IMR-90 (cell line): Measurements from ENCODE around the gene PUM2. TPM values are rescaled to one million over a fixed set of nuclear protein-coding genes. Genes with fewer than 3 reads are reported as not detected.

Source experiments
- ATAC-seq: fragments of 200-7000 bp; cut with Tn5 transposase; 2 replicates; pipeline ENCODE4 v1.9.1; 2020; ENCODE audit warnings: low read depth, mild to moderate bottlenecking, moderate library complexity
- BruUV-seq: library from RNA; stranded (reverse); fragments of 400-500 nt; replicated peaks from 2 replicates; lab custom pipeline; 2021; lab: Mats Ljungman, UMichigan
- CTCF ChIA-PET: fragments of 300-600 bp; formaldehyde crosslinking; extraction: SDS; loops from one replicate; lab custom pipeline; 2021; ENCODE audit warnings: antibody characterized with exemption; lab: Yijun Ruan, JAX
- POLR2A ChIA-PET: fragments of 300-600 bp; sonication (Branson Sonifier 250); formaldehyde crosslinking; loops from one replicate; lab custom pipeline; 2022; ENCODE audit warnings: antibody characterized with exemption; ENCODE audit not compliant: unreplicated experiment; lab: Charles Lee
- DNase-seq: peaks from one replicate; pipeline ENCODE4 v3.0.0; 2013
- H2AFZ ChIP-seq: replicated peaks from 2 replicates; pipeline ENCODE3; 2013; ENCODE audit warnings: low read length, mild to moderate bottlenecking; ENCODE audit not compliant: poor library complexity
- H2AK5ac ChIP-seq: 2 replicates; pipeline ENCODE4 v1.6.1; 2013; ENCODE audit warnings: low read depth, low read length, inconsistent platforms
- H2AK9ac ChIP-seq: replicated peaks from 2 replicates; pipeline ENCODE3; 2013; ENCODE audit warnings: mild to moderate bottlenecking, low read depth, low read length, moderate library complexity; ENCODE audit not compliant: poor library complexity
- H2BK120ac ChIP-seq: 2 replicates; pipeline ENCODE4 v1.6.1; 2013; ENCODE audit warnings: low read depth, low read length, inconsistent platforms
- H2BK15ac ChIP-seq: 3 replicates; pipeline ENCODE4 v1.6.1; 2013; ENCODE audit warnings: low read depth, low read length, inconsistent platforms
- H2BK20ac ChIP-seq: 2 replicates; pipeline ENCODE4 v1.6.1; 2013; ENCODE audit warnings: low read depth, mild to moderate bottlenecking, inconsistent platforms, low read length, moderate library complexity
- H2BK5ac ChIP-seq: 2 replicates; pipeline ENCODE4 v1.6.1; 2013; ENCODE audit warnings: mild to moderate bottlenecking, low read depth, low read length, inconsistent platforms; ENCODE audit not compliant: poor library complexity, severe bottlenecking
- H3K14ac ChIP-seq: replicated peaks from 2 replicates; pipeline ENCODE4 v1.6.1; 2013; ENCODE audit warnings: low read depth, low read length, inconsistent platforms
- H3K18ac ChIP-seq: 2 replicates; pipeline ENCODE4 v1.6.1; 2013; ENCODE audit warnings: low read depth, low read length, control low read depth
- H3K23ac ChIP-seq: 2 replicates; pipeline ENCODE4 v1.6.1; 2013; ENCODE audit warnings: low read depth, low read length, inconsistent platforms
- H3K27ac ChIP-seq: 2 replicates; pipeline ENCODE4 v1.5.1; 2013; ENCODE audit warnings: mild to moderate bottlenecking, control low read depth, low read length; ENCODE audit not compliant: insufficient read depth
- H3K27me3 ChIP-seq: 2 replicates; pipeline ENCODE4 v1.6.1; 2013; ENCODE audit warnings: low read length; ENCODE audit not compliant: control insufficient read depth, insufficient read depth
- H3K36me3 ChIP-seq: 2 replicates; pipeline ENCODE4 v1.6.1; 2013; ENCODE audit warnings: low read length, mixed read lengths; ENCODE audit not compliant: control insufficient read depth, insufficient read depth
- H3K4ac ChIP-seq: 2 replicates; pipeline ENCODE4 v1.6.1; 2013; ENCODE audit warnings: low read depth, low read length, inconsistent platforms
- H3K4me1 ChIP-seq: 2 replicates; pipeline ENCODE4 v1.6.1; 2013; ENCODE audit warnings: low read length, mixed read lengths; ENCODE audit not compliant: control insufficient read depth, insufficient read depth
- H3K4me2 ChIP-seq: 2 replicates; pipeline ENCODE4 v1.6.1; 2013; ENCODE audit warnings: low read depth, mild to moderate bottlenecking, control low read depth, low read length, moderate library complexity
- H3K4me3 ChIP-seq: 2 replicates; pipeline ENCODE4 v1.5.1; 2013; ENCODE audit warnings: low read depth, mild to moderate bottlenecking, control low read depth, low read length, moderate library complexity; ENCODE audit not compliant: insufficient read depth
- H3K56ac ChIP-seq: 2 replicates; pipeline ENCODE4 v1.6.1; 2013; ENCODE audit warnings: low read length, inconsistent platforms; ENCODE audit not compliant: insufficient read depth; ENCODE audit errors: extremely low read depth
- H3K79me1 ChIP-seq, 2 experiments: 2 replicates each; pipeline ENCODE4 v1.6.1; 2013; ENCODE audit warnings: low read length in 2 of 2, inconsistent platforms in 1 of 2, low read depth in 1 of 2
- H3K9ac ChIP-seq: 2 replicates; pipeline ENCODE4 v1.6.1; 2013; ENCODE audit warnings: low read depth, low read length, control low read depth
- H3K9me1 ChIP-seq: 2 replicates; pipeline ENCODE4 v1.6.1; 2013; ENCODE audit warnings: low read length, inconsistent platforms; ENCODE audit not compliant: insufficient read depth
- H3K9me3 ChIP-seq: 2 replicates; pipeline ENCODE4 v1.6.1; 2013; ENCODE audit warnings: low read length; ENCODE audit not compliant: control insufficient read depth, insufficient read depth
- H4K20me1 ChIP-seq: 2 replicates; pipeline ENCODE4 v1.6.1; 2013; ENCODE audit warnings: low read length, inconsistent platforms; ENCODE audit not compliant: insufficient read depth
- H4K5ac ChIP-seq: 2 replicates; pipeline ENCODE4 v1.6.1; 2013; ENCODE audit warnings: mild to moderate bottlenecking, low read depth, low read length, control low read depth
- H4K8ac ChIP-seq, 2 experiments: 2 replicates each; pipeline ENCODE4 v1.6.1; 2013; ENCODE audit warnings: low read depth in 2 of 2, low read length in 2 of 2, control low read depth in 1 of 2, inconsistent platforms in 1 of 2
- H4K91ac ChIP-seq: 2 replicates; pipeline ENCODE4 v1.6.1; 2013; ENCODE audit warnings: low read depth, low read length, inconsistent platforms; ENCODE audit not compliant: insufficient read depth
- BHLHE40 ChIP-seq: fragments of 150-350 bp; IDR thresholded peaks from 2 replicates; pipeline ENCODE4 v1.6.1; 2016; ENCODE audit warnings: mild to moderate bottlenecking, low read depth, low read length
- CEBPB ChIP-seq: IDR thresholded peaks from 2 replicates; pipeline ENCODE4 v1.6.1; 2012; ENCODE audit warnings: low read depth, low read length, improper control_type of control experiment
- CHD1 ChIP-seq: IDR thresholded peaks from 2 replicates; pipeline ENCODE4 v1.6.1; 2012; ENCODE audit warnings: low read depth, low read length, improper control_type of control experiment
- MAFK ChIP-seq: IDR thresholded peaks from 2 replicates; pipeline ENCODE4 v1.6.1; 2012; ENCODE audit warnings: low read depth, low read length, improper control_type of control experiment
- MAZ ChIP-seq: IDR thresholded peaks from 2 replicates; pipeline ENCODE4 v1.6.1; 2012; ENCODE audit warnings: low read depth, mild to moderate bottlenecking, low read length, improper control_type of control experiment, moderate library complexity, borderline replicate concordance
- NFE2L2 ChIP-seq: fragments of 150-350 bp; IDR thresholded peaks from 2 replicates; pipeline ENCODE4 v1.6.1; 2016; ENCODE audit warnings: low read depth, mild to moderate bottlenecking, low read length
- POLR2A ChIP-seq: IDR thresholded peaks from 2 replicates; pipeline ENCODE4 v1.6.1; 2012; ENCODE audit warnings: mild to moderate bottlenecking, low read depth, low read length
- RAD21 ChIP-seq: IDR thresholded peaks from 2 replicates; pipeline ENCODE4 v1.6.1; 2012; ENCODE audit warnings: low read length, improper control_type of control experiment
- RCOR1 ChIP-seq: IDR thresholded peaks from 2 replicates; pipeline ENCODE4 v1.6.1; 2012; ENCODE audit warnings: mild to moderate bottlenecking, low read length, improper control_type of control experiment; ENCODE audit not compliant: insufficient replicate concordance
- RFX5 ChIP-seq: IDR thresholded peaks from 2 replicates; pipeline ENCODE4 v1.8.0; 2012; ENCODE audit warnings: low read depth, mild to moderate bottlenecking, low read length, moderate library complexity
- USF2 ChIP-seq: fragments of 150-350 bp; IDR thresholded peaks from 2 replicates; pipeline ENCODE4 v1.6.1; 2017; ENCODE audit warnings: mild to moderate bottlenecking, antibody characterized with exemption, low read length, low read depth
- WGBS, 2 experiments: methylation state at CpG; one replicate each; pipeline versions ENCODE4 v1.1.5 to v1.1.7; 2013; ENCODE audit warnings: missing lambda C conversion rate in 2 of 2; ENCODE audit not compliant: insufficient read length in 1 of 2; ENCODE audit errors: extremely low coverage in 2 of 2; 5-methylcytosine and 5-hydroxymethylcytosine counted together
- dilution Hi-C: fragments of 300-500 bp; cut with HindIII; formaldehyde crosslinking; loops from one replicate; pipeline ENCODE4 v1.14.3; 2018; ENCODE audit warnings: low sequenced_read_pairs; ENCODE audit not compliant: unreplicated experiment
- in situ Hi-C: fragments of 300-500 bp; cut with MboI; formaldehyde crosslinking; loops from 3 replicates; pipeline ENCODE4 v1.14.3; 2019; ENCODE audit warnings: low sequenced_read_pairs, inconsistent platforms, mixed read lengths
- intact Hi-C: fragments of 100-400 bp; cut with micrococcal nuclease; formaldehyde crosslinking; loops from 2 replicates; pipeline ENCODE4 v1.10.0; 2022
- polyA plus RNA-seq, 3 experiments: library from polyadenylated mRNA; depleted of rRNA; stranded (reverse); fragments of >200 nt; gene quantifications; 2 replicates each; pipeline ENCODE4 v1.2.3, GENCODE V29; 2012; ENCODE audit warnings: low replicate concordance in 1 of 3
- total RNA-seq: library from RNA; depleted of rRNA; stranded (reverse); fragments of >200 nt; gene quantifications from 2 replicates; pipeline ENCODE4 v1.2.3, GENCODE V29; 2012
- TF ChIP-seq, protein P1 (sequence below): fragments of 150-350 bp; IDR thresholded peaks from 2 replicates; pipeline ENCODE4 v1.6.1; 2016; ENCODE audit warnings: low read depth, mild to moderate bottlenecking, low read length, moderate library complexity, borderline replicate concordance

Gene PUM2
- total and polyA plus RNA-seq, 2 of the 4 experiments (the other 2 are of a cell fraction): 18.8 to 38.4 TPM

DNA sequence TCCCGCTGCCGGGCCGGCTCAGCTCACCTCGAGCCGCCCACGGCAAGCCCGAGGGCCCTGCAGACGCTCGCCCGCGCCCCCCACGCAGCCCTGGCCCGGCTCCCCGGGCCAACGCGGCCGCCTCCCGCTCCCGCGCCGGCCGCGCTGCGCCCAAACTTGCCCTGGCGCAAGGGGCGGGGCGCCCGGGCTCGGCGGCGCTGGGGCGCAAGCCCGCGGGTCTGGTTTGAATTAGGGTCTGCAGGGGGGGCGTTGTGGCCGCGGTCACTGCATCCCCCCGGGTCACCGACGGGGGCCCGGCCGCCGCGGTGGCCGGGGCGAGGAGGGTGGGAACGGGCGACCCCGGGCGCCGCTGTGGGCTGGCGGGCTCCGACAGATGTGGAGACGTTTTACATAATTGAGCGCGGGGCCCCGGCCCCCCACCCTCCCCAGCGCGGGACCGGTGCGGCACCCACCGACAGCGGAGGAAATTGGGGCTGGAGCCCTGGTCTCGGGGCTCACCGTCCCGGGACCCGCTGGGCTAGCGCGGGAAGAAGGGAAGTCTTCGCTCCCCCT lies 126.4 kb downstream of the PUM2 start:
- BruUV-seq: no TSS peak
- 0 out of 3 replicates have a peak overlapping the region, but pooled peaks have one; percentile 21 for H2BK15ac ChIP-seq
- no peak overlapping the region for H2BK20ac ChIP-seq
- H3K4me2 ChIP-seq: peak overlapping the region; percentile 71
- no peaks in the 10 kb centered on the region for H4K20me1 ChIP-seq
- DNase-seq: no peak
- peak overlapping the region; percentile 88 for H2AK9ac ChIP-seq
- intact Hi-C loops: loop anchor here (2.0 to 5.0 kb wide), 2 partner anchors 57 to 117 kb away; no protein-coding TSS in a partner anchor
- in situ Hi-C loops: no loop called here
- H4K8ac ChIP-seq: peak overlapping the region in 1 of 2 experiments; percentile 74; a peak in 2 of 4 replicates
- H3K27ac ChIP-seq: peak overlapping the region; percentile 43
- H4K91ac ChIP-seq: peak overlapping the region; percentile 89; the same call in 1 of the 2 replicates
- H3K36me3 ChIP-seq: no peaks in the 10 kb centered on the region
- H3K14ac ChIP-seq: no peak overlapping the region
- no peak overlapping the region for H3K23ac ChIP-seq
- ChIA-PET POLR2A (interaction anchor here (0.6 kb wide), 2 partner anchors 10 to 23 kb away, joined by 3 read pairs; no protein-coding TSS in a partner anchor), CTCF (interaction anchor here (2.2 kb wide), 1 partner anchor 86 kb away, joined by 10 read pairs; no protein-coding TSS in a partner anchor)
- H2AK5ac ChIP-seq: no peak overlapping the region
- no peak overlapping the region; the same call in 1 of the 2 replicates for H3K56ac ChIP-seq
- H3K79me1 ChIP-seq: peaks cover 0 to 26% of the 10 kb centered on the region in 2 experiments; a peak in 2 of 4 replicates
- no peak overlapping the region; the same call in 1 of the 2 replicates for H3K18ac ChIP-seq
- peak overlapping the region; percentile 64; the same call in 1 of the 2 replicates for H2BK120ac ChIP-seq
- peak overlapping the region; percentile 77 for H3K4ac ChIP-seq
- WGBS, 2 experiments: 1% methylated on average over 26 of the region's 70 CpGs; no CpG with 5 or more reads in 1 of the 2 experiments
- H3K9ac ChIP-seq: peak overlapping the region; percentile 68
- no peak for TF ChIP-seq RAD21
- TF ChIP-seq, protein P1, sequence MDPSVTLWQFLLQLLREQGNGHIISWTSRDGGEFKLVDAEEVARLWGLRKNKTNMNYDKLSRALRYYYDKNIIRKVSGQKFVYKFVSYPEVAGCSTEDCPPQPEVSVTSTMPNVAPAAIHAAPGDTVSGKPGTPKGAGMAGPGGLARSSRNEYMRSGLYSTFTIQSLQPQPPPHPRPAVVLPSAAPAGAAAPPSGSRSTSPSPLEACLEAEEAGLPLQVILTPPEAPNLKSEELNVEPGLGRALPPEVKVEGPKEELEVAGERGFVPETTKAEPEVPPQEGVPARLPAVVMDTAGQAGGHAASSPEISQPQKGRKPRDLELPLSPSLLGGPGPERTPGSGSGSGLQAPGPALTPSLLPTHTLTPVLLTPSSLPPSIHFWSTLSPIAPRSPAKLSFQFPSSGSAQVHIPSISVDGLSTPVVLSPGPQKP: no peak
- no peak for TF ChIP-seq RFX5
- TF ChIP-seq POLR2A: no peak
- no peak for TF ChIP-seq RCOR1
- TF ChIP-seq BHLHE40: no peak
- no peak for TF ChIP-seq CEBPB
- no peak for TF ChIP-seq MAZ
- no peak for TF ChIP-seq USF2
- TF ChIP-seq NFE2L2: no peak
- TF ChIP-seq MAFK: no peak
- TF ChIP-seq CHD1: no peak
- dilution Hi-C loops: no loop called here
- peaks cover 7% of the 10 kb centered on the region for H3K9me1 ChIP-seq
- peak overlapping the region; percentile 62 for H3K4me3 ChIP-seq
- H3K9me3 ChIP-seq: 0 out of 2 replicates have a peak, but pooled peaks cover 2% of the 10 kb centered on the region
- no peak overlapping the region; the same call in 1 of the 2 replicates for H4K5ac ChIP-seq
- H3K27me3 ChIP-seq: no peaks in the 10 kb centered on the region
- H2BK5ac ChIP-seq: peak overlapping the region; percentile 4
- H3K4me1 ChIP-seq: peaks cover 22% of the 10 kb centered on the region
- peak overlapping the region; percentile 94 for H2AFZ ChIP-seq
- ATAC-seq: peak; percentile 40
